HG03025 (cell line): Measurements from ENCODE around the gene TMEM247.

Source experiments
- ATAC-seq: cut with Tn5 transposase; IDR thresholded peaks from one replicate; pipeline ENCODE4 v1.9.1; 2021; ENCODE audit warnings: mild to moderate bottlenecking, moderate library complexity; ENCODE audit not compliant: unreplicated experiment, low FRiP score

Gene TMEM247

GRCh38 chr2:46487667-46488335, 8.4 kb downstream of the TMEM247 start:
- ATAC-seq: no peak

DNA sequence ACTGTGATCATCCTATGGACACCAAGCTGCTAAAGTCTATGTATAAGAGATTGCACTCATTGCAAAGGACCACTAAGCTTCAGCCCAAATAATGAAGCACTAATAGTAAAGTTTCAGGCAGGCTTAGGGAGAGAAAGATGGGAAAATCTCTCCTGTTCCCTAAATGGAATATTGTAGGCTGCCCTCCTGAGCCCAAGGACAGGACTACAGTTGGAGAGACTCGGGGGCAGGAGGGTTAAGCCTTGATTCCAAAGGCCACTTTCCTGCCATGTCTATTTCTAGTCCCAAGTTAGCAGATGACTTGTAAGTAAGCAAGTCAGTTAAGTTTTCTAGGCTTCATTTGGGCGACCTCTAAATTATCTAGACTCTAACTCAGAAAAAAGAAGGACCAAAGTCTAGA, 9.0 kb downstream of the TMEM247 start:
- ATAC-seq: no peak

- ATAC-seq: no peak
Observed at GRCh38 chr2:46489423-46490174, 10.2 kb downstream of the TMEM247 start.

GRCh38 chr2:46490521-46491141, 11.3 kb downstream of the TMEM247 start:
- no peak for ATAC-seq

- ATAC-seq: no peak
Observed at GRCh38 chr2:46492301-46492700, 12.9 kb downstream of the TMEM247 start.

DNA sequence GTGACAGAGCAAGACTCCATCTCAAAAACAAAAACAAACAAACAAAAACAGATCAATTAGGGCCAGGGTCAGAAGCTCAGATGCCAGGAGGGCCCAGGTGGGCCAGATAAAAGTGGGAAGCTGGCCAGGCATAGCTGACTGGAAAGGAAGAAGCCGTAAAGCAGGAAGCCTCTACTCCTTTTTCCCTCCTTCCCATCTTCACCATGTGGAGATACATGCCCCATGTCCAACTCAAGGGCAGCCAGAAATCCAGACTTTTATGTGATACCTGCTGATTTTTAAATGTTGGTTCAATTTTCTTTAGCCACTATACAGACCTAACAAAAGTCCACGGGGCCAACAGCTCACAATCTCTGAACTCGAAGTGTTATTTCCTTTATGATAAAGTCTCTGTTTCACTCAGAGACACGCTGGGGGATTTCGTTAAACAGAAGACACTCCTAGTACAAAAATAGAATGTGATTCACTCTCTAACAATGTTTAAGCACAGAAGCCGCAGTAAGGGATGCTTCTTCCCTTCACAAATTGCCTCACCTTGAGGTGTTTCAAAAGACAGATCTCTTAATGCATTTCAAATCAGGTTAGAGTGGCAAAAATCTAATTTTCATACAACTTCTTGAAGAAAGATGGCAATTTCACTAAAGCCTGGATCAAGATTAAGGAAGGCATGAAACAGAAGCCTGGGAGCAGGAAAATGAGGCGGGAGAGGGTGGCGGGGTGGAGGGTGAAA, 14.0 kb downstream of the TMEM247 start:
- ATAC-seq: peak; percentile 49

DNA sequence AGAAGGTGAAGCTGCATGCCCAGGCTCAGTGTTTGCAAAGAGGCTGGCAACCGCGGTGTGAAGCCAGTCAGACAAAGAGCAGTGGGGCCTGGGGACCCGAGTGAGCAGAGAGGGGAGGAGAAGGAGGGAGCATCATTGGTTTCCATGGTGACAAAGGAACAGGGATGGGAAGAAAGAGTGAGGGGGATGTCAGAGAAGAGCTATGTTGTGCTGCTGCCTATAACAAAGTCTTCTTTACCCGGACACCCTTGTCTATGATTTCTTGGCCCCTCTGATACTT, 14.5 kb downstream of the TMEM247 start:
- no peak for ATAC-seq

DNA sequence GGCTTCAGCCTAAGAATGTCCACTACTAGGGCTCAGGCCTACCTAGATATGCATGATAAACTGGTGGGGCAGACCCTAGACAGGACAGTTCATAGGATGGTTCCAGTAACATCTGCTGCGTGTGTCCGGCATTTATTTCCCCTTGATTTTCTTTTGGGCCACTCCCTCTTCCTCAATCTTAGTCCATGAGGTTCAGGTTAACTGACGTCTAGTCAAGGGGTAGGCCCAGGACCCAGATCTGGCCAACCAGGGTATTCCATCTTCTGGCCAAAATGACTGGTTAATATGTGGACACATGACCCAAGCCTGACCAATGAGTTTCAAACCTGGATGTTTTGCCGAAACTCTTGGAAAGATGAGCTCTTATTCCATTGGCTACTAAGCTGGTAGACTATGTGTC, 15.2 kb downstream of the TMEM247 start:
- no peak for ATAC-seq

- ATAC-seq: no peak
Observed at GRCh38 chr2:46495231-46496030, 16.1 kb downstream of the TMEM247 start.

DNA sequence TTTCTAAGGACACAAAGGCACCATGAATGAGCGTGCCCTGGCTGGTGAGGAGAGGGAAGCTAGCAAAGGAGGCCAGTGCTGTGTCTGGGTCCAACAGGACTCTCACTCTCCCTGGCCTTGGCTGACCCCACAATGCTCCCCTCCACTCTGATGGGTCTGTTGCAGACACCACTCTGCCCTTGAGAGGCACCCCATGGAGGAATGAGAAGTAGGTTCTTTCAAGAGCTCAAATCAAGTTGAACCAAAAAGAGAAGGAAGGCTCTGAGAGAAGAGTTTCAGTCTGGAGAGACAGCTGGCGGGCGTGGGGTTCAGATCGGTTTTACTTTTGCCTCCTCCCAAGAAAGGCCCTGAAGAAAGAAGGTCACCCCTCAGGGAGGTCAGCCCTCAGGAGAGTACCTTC, 18.4 kb downstream of the TMEM247 start:
- no peak for ATAC-seq

GRCh38 chr2:46498681-46499080, 19.3 kb downstream of the TMEM247 start:
- ATAC-seq: no peak

DNA sequence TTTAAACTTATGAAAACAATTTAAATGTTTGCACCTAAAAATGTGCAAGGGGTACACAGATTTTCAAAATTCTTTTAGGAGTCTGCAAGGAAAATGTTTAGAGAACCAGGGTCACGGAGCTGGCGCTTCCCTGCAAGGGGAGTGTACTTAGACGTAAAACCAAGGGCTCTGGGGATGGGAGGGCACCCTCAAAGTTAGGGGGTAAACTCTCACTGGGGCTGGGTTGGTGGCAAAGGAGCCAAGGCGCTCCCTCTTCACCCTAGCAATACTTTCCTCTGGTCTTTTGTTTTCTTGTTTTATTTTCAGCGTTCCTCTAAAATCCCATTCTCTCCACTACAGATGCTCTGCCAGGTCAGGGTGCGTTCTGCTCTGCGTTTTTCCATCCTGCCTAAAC, 20.0 kb downstream of the TMEM247 start:
- ATAC-seq: no peak

GRCh38 chr2:46500801-46501200, 21.4 kb downstream of the TMEM247 start:
- no peak for ATAC-seq

DNA sequence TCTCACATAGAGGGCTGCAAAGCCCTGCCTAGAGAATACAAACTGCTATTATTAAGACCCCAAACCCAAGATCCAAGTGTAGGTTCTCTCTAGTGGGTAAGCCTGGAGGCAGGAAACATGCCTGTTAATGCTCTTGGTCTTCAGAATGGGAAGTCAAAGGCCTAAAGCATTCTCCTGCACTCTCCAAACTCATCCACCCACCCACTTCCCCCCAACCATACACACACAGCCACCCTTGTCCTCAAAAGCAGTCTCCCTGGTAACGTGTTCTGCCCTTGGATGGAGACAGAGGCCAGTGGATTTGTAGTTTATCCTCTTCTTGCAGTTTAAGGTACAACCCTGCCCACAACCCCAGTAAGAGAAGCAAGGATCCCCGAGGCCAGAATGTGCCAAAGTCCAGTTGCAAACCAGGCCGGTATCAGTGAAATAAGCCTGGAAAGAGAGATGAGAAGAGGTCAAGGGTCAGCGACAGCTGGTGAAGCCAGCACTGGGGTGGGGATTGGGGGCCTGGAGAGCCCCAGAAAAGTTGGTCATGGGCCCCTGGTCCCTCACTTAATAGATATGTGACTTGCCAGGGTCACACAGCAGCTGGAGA, 23.0 kb downstream of the TMEM247 start:
- ATAC-seq: no peak

GRCh38 chr2:46503686-46504085, 24.3 kb downstream of the TMEM247 start:
- ATAC-seq: no peak

GRCh38 chr2:46504221-46504620, 24.9 kb downstream of the TMEM247 start:
- ATAC-seq: no peak

DNA sequence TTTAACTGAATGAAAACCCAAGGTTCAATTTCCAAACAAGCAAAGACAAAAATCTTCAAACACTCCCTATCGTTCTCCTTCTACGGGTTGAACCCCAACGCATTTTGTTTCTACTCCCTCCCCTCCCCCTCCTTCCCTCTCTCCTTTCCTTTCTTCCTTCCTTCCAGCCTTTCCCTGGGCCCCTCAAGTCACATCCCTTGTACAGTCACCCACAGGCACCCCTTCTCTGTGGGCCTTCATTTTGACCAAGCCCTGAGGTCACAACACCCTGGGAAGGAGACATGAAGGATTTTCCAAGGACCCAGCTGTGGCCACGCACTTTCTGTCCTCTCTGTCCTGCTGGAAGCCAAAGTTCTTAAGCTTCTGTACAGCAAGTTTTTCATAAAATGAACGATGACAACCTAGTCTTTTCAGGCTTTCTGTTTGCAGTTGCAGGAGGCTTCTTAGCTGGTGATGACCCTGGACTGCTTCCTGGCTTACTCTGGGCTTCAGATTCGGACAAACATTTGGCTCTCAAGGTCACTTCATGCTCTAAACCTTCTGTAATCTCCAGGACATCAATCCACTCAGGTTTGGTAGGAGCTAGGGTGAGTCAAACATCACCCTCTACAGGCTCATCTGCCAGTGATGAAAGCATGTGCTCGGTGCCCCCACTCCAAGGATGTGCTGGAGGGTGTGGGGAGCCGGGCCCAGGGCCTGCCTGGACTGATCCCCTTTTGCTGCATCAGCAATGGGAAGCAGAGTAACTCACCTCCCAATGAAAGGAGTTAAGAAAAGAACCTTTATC, 25.5 kb downstream of the TMEM247 start:
- ATAC-seq: no peak

- no peak for ATAC-seq
Observed at GRCh38 chr2:46505472-46505783, 26.1 kb downstream of the TMEM247 start.

DNA sequence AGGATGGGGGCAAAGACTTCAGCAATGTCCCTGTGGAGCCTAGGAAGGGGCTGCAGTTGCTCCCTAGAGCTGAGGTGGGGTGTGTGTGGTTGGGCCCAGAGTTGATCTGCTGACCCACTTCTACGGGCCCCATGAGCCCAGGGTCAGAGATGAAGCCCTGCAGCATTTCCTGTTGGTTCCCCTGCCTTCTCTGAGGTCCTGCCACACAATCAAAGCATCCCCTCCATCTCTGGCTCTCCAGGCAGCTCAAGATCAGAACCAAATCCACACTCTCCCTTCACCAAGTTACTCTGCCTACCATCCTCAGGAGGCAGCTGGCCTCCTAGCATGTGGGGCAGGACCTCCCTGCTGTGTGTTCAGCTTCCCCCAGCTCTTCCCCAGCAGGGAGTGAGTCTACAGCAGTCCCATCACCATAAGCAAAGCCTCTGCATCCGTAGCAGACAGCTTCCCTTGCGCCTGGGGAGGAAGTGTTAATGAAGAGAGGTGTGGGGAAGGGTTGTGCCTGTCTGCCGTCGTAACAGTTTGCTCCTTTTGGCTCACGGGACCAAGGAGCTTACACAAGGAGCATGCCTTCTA, 26.9 kb downstream of the TMEM247 start:
- ATAC-seq: no peak
